Hepatocyte (in vitro differentiated cells): ENCODE data around the gene RPL29. TPM values are rescaled to one million over a fixed set of nuclear protein-coding genes. Genes with fewer than 3 reads are reported as not detected.

Source experiments
- DNase-seq: peaks from one replicate; pipeline ENCODE4 v3.0.0-alpha.2; 2016; ENCODE audit warnings: low spot score
- H2AFZ ChIP-seq: fragments of 200-600 bp; sonication (generic); 2 replicates; pipeline ENCODE4 v1.6.0; 2016; ENCODE audit warnings: antibody characterized with exemption, mild to moderate bottlenecking
- H3K27ac ChIP-seq: fragments of 200-600 bp; sonication (generic); 2 replicates; pipeline ENCODE4 v1.5.1; 2016; ENCODE audit warnings: mild to moderate bottlenecking
- H3K27me3 ChIP-seq: fragments of 200-600 bp; sonication (generic); 2 replicates; pipeline ENCODE4 v1.6.1; 2016
- H3K36me3 ChIP-seq: fragments of 200-600 bp; sonication (generic); replicated peaks from 2 replicates; pipeline ENCODE4 v1.5.1; 2016; ENCODE audit warnings: low read depth; ENCODE audit not compliant: insufficient read depth
- H3K4me1 ChIP-seq: fragments of 200-600 bp; sonication (generic); 2 replicates; pipeline ENCODE4 v1.5.1; 2016; ENCODE audit warnings: mild to moderate bottlenecking, moderate library complexity; ENCODE audit not compliant: insufficient read depth
- H3K4me2 ChIP-seq: fragments of 200-600 bp; sonication (generic); 2 replicates; pipeline ENCODE4 v1.6.0; 2016
- H3K4me3 ChIP-seq: fragments of 200-600 bp; sonication (generic); 2 replicates; pipeline ENCODE4 v1.5.1; 2016; ENCODE audit warnings: mild to moderate bottlenecking
- H3K79me2 ChIP-seq: fragments of 200-600 bp; sonication (generic); 2 replicates; pipeline ENCODE4 v1.6.0; 2017; ENCODE audit warnings: mild to moderate bottlenecking
- H3K9me2 ChIP-seq: fragments of 200-600 bp; sonication (generic); replicated peaks from 2 replicates; pipeline ENCODE4 v1.6.0; 2017; ENCODE audit warnings: mild to moderate bottlenecking; ENCODE audit not compliant: insufficient read depth
- H3K9me3 ChIP-seq: fragments of 200-600 bp; sonication (generic); 2 replicates; pipeline ENCODE4 v1.5.1; 2016; ENCODE audit warnings: low read depth, mild to moderate bottlenecking
- H4K20me1 ChIP-seq: fragments of 200-600 bp; sonication (generic); 2 replicates; pipeline ENCODE4 v1.6.0; 2016; ENCODE audit warnings: mild to moderate bottlenecking; ENCODE audit not compliant: insufficient read depth, poor library complexity, severe bottlenecking
- EZH2 ChIP-seq: fragments of 200-600 bp; sonication (generic); IDR thresholded peaks from 2 replicates; pipeline ENCODE4 v1.6.1; 2016; ENCODE audit warnings: antibody characterized with exemption, mild to moderate bottlenecking, borderline replicate concordance
- EZH2phosphoT487 ChIP-seq: fragments of 200-600 bp; sonication (generic); IDR thresholded peaks from one replicate; pipeline ENCODE4 v1.6.1; 2018; ENCODE audit warnings: antibody characterized with exemption, mild to moderate bottlenecking, low read depth, moderate library complexity; ENCODE audit not compliant: unreplicated experiment, severe bottlenecking
- WGBS: methylation state at CpG from one replicate; pipeline ENCODE4 v1.1.6; 2016; ENCODE audit warnings: low lambda C conversion rate; ENCODE audit errors: missing lambda C conversion rate; 5-methylcytosine and 5-hydroxymethylcytosine counted together
- polyA plus RNA-seq: library from polyadenylated mRNA; unstranded; fragments of >200 nt; fragmentation: Nextera tagmentation; extraction: Ambion mirVana; gene quantifications from 2 replicates; pipeline ENCODE4 v1.2.1, GENCODE V29; 2016
- total RNA-seq: library from RNA; depleted of rRNA; stranded (reverse); fragments of >200 nt; gene quantifications from 2 replicates; pipeline ENCODE4 v1.2.3, GENCODE V29; 2014
- TF ChIP-seq, protein P1 (sequence below): fragments of 200-600 bp; sonication (generic); IDR thresholded peaks from 2 replicates; pipeline ENCODE4 v1.5.1; 2016; ENCODE audit warnings: antibody characterized with exemption, mild to moderate bottlenecking; ENCODE audit not compliant: poor library complexity

RPL29 gene
- total and polyA plus RNA-seq, 2 experiments from 2014 or later: 786 to 981 TPM

GRCh38 chr3:51953445-51953844, 42.2 kb downstream of the RPL29 start:
- H3K4me2 ChIP-seq: no peak overlapping the region

GRCh38 chr3:51950899-51951298, 44.8 kb downstream of the RPL29 start:
- WGBS: 74% methylated on average over 2 of the region's 2 CpGs
- no peak for DNase-seq
- Histone ChIP-seq H2AFZ (no peak overlapping the region), H3K4me1 (peaks cover 4% of the 10 kb centered on the region), H3K27ac (no peak overlapping the region), H3K4me2 (no peak overlapping the region), H4K20me1 (no peaks in the 10 kb centered on the region), H3K9me2 (no peaks in the 10 kb centered on the region), H3K27me3 (peaks cover 22% of the 10 kb centered on the region), H3K79me2 (no peaks in the 10 kb centered on the region), H3K9me3 (no peaks in the 10 kb centered on the region), H3K36me3 (no peaks in the 10 kb centered on the region), H3K4me3 (no peak overlapping the region)
- TF ChIP-seq, protein P1, sequence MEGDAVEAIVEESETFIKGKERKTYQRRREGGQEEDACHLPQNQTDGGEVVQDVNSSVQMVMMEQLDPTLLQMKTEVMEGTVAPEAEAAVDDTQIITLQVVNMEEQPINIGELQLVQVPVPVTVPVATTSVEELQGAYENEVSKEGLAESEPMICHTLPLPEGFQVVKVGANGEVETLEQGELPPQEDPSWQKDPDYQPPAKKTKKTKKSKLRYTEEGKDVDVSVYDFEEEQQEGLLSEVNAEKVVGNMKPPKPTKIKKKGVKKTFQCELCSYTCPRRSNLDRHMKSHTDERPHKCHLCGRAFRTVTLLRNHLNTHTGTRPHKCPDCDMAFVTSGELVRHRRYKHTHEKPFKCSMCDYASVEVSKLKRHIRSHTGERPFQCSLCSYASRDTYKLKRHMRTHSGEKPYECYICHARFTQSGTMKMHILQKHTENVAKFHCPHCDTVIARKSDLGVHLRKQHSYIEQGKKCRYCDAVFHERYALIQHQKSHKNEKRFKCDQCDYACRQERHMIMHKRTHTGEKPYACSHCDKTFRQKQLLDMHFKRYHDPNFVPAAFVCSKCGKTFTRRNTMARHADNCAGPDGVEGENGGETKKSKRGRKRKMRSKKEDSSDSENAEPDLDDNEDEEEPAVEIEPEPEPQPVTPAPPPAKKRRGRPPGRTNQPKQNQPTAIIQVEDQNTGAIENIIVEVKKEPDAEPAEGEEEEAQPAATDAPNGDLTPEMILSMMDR: no peak
- no peak for TF ChIP-seq EZH2
- TF ChIP-seq EZH2phosphoT487: no peak

More at GRCh38 chr3:51953445-51953844, 42.2 kb downstream of the RPL29 start:
- H3K4me3 ChIP-seq: no peak overlapping the region
- WGBS: 70% methylated on average over 3 of the region's 3 CpGs
- no peak overlapping the region for H3K27ac ChIP-seq
- H3K79me2 ChIP-seq: no peaks in the 10 kb centered on the region
- TF ChIP-seq, protein P1: no peak
- TF ChIP-seq EZH2phosphoT487 (no peak), EZH2 (no peak)
- no peaks in the 10 kb centered on the region for H3K9me3 ChIP-seq
- no peak for DNase-seq
- no peaks in the 10 kb centered on the region for H3K9me2 ChIP-seq
- no peaks in the 10 kb centered on the region for H4K20me1 ChIP-seq
- no peaks in the 10 kb centered on the region for H3K36me3 ChIP-seq
- H2AFZ ChIP-seq: no peak overlapping the region
- peaks cover 22% of the 10 kb centered on the region for H3K27me3 ChIP-seq
- peaks cover 11% of the 10 kb centered on the region for H3K4me1 ChIP-seq

GRCh38 chr3:51949121-51949520, 46.6 kb downstream of the RPL29 start:
- DNase-seq: no peak
- H3K4me1 ChIP-seq: no peaks in the 10 kb centered on the region
- H3K36me3 ChIP-seq: no peaks in the 10 kb centered on the region
- H3K79me2 ChIP-seq: no peaks in the 10 kb centered on the region
- H3K4me3 ChIP-seq: no peak overlapping the region
- no peak overlapping the region for H3K4me2 ChIP-seq
- peaks cover 7% of the 10 kb centered on the region for H3K27me3 ChIP-seq
- H4K20me1 ChIP-seq: no peaks in the 10 kb centered on the region
- WGBS: 94% methylated on average over 5 of the region's 5 CpGs
- H3K9me2 ChIP-seq: no peaks in the 10 kb centered on the region
- H2AFZ ChIP-seq: no peak overlapping the region
- H3K9me3 ChIP-seq: no peaks in the 10 kb centered on the region
- H3K27ac ChIP-seq: no peak overlapping the region
- TF ChIP-seq EZH2phosphoT487 (no peak), EZH2 (no peak)
- TF ChIP-seq, protein P1: no peak
